ENCODE results near the gene GPR119. TPM values are rescaled to one million over a fixed set of nuclear protein-coding genes. Genes with fewer than 3 reads are reported as not detected.
"Not testable (repeated sequence)": the region's sequence is repeated elsewhere in the genome, so short reads cannot be mapped to it uniquely, and the experiment has no call there.

GPR119 gene
- total RNA-seq, 1 donor from 2014 or later = not detected

- Histone ChIP-seq H3K4me3 (peak overlapping the region; percentile 57), H3K9me3 (no peaks in the 10 kb centered on the region), H3K36me3 (no peaks in the 10 kb centered on the region), H3K27me3 (no peaks in the 10 kb centered on the region), H3K4me1 (peaks cover 5% of the 10 kb centered on the region), H3K27ac (no peak overlapping the region)
- DNase-seq (ENCODE audit: extremely low spot score in 2 of 2) = no peak
- intact Hi-C loops (cut with DNase I) = no loop called here
- TF ChIP-seq, protein P1, sequence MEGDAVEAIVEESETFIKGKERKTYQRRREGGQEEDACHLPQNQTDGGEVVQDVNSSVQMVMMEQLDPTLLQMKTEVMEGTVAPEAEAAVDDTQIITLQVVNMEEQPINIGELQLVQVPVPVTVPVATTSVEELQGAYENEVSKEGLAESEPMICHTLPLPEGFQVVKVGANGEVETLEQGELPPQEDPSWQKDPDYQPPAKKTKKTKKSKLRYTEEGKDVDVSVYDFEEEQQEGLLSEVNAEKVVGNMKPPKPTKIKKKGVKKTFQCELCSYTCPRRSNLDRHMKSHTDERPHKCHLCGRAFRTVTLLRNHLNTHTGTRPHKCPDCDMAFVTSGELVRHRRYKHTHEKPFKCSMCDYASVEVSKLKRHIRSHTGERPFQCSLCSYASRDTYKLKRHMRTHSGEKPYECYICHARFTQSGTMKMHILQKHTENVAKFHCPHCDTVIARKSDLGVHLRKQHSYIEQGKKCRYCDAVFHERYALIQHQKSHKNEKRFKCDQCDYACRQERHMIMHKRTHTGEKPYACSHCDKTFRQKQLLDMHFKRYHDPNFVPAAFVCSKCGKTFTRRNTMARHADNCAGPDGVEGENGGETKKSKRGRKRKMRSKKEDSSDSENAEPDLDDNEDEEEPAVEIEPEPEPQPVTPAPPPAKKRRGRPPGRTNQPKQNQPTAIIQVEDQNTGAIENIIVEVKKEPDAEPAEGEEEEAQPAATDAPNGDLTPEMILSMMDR (IDR thresholded peaks at IDR 0.05) = no peak
- TF ChIP-seq POLR2AphosphoS5 (IDR thresholded peaks at IDR 0.05; ENCODE audit: insufficient read depth in 1 of 2, low read depth in 1 of 2) (no peak), POLR2A (IDR thresholded peaks at IDR 0.05) (no peak)
These were observed 45.2 kb downstream of the GPR119 start for GRCh38 chrX:130340271-130340670.

GRCh38 chrX:130339408-130340222, 45.9 kb downstream of the GPR119 start, which contains the start of gene SLC25A14:
Gene SLC25A14 (plus strand): TSS chrX:130339919. CDS start chrX:130340279, 360 bp downstream.
- TF ChIP-seq POLR2A (IDR thresholded peaks at IDR 0.05) = no peak
- peak; percentile 13 to 34 for TF ChIP-seq POLR2AphosphoS5 (IDR thresholded peaks at IDR 0.05; ENCODE audit: insufficient read depth in 1 of 2, low read depth in 1 of 2)
- no peak for DNase-seq (ENCODE audit: extremely low spot score in 2 of 2)
- Histone ChIP-seq H3K27ac (no peak within 1 kb of the TSS), H3K4me1 (peaks cover 5% of the 10 kb centered on the region), H3K36me3 (no peaks in the 10 kb centered on the region), H3K9me3 (no peaks in the 10 kb centered on the region), H3K27me3 (no peaks in the 10 kb centered on the region), H3K4me3 (peak within 1 kb of the TSS; percentile 57)
- intact Hi-C loops (cut with DNase I) = no loop called here

DNA sequence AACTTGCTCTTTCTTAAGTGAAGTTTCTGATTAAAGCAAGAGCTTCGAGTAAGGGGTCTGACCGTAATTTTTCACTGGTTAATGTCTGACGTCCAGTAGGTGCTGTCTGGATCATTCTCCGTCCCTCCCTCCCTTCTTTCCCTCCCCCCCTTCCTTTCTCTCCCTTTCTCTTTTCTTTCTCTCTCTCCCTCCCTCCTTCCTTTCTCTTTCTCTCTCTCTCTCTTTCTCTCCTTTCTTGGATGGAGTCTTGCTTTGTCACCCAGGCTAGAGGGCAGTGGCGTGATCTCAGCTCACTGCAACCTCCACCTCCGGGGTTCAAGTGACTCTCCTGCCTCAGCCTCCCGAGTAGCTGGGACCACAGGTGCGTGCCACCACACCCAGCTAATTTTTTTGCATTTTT, 46.6 kb downstream of the GPR119 start:
- not testable (repeated sequence) for DNase-seq (ENCODE audit: extremely low spot score in 2 of 2)
- H3K4me3 ChIP-seq = peak overlapping the region; percentile 57

GRCh38 chrX:130336531-130336930, 48.9 kb downstream of the GPR119 start:
- Histone ChIP-seq H3K4me1 (peaks cover 5% of the 10 kb centered on the region), H3K4me3 (no peak overlapping the region), H3K36me3 (no peaks in the 10 kb centered on the region), H3K27ac (no peak overlapping the region), H3K27me3 (no peaks in the 10 kb centered on the region), H3K9me3 (no peaks in the 10 kb centered on the region)
- DNase-seq (ENCODE audit: extremely low spot score in 2 of 2) = no peak
- intact Hi-C loops (cut with DNase I) = no loop called here
- TF ChIP-seq, protein P1 (IDR thresholded peaks at IDR 0.05) = no peak
- TF ChIP-seq POLR2A (IDR thresholded peaks at IDR 0.05) = no peak
- no peak for TF ChIP-seq POLR2AphosphoS5 (IDR thresholded peaks at IDR 0.05; ENCODE audit: insufficient read depth in 1 of 2, low read depth in 1 of 2)

More for the DNA sequence above, 46.6 kb downstream of the GPR119 start:
- H3K27ac ChIP-seq; H3K27me3 ChIP-seq; H3K9me3 ChIP-seq; H3K36me3 ChIP-seq; intact Hi-C loops (cut with DNase I); H3K4me1 ChIP-seq: not testable (repeated sequence)

Other genes starting within 250 kb of the GPR119 start
- 14.2 TPM for gene AIFM1, start 219.8 kb downstream of the GPR119 start, total RNA-seq
- 0.98 TPM for gene RAB33A, start 213.7 kb downstream of the GPR119 start, total RNA-seq
- gene ZNF280C, start 116.8 kb downstream of the GPR119 start, total RNA-seq = 4.2 TPM
- 6.1 TPM for gene SLC25A14, start 45.8 kb downstream of the GPR119 start, total RNA-seq
- gene RBMX2, start 16.3 kb upstream of the GPR119 start, total RNA-seq = 12.8 TPM

All from vagina (tissue), 2 donors.